ENCODE data around the gene DPT. TPM values are rescaled to one million over a fixed set of nuclear protein-coding genes. Genes with fewer than 3 reads are reported as not detected.

Gene DPT
- total RNA-seq, 1 experiment from 2014 or later, result not detected

GRCh38 chr1:168736520-168736919 lies 7.5 kb upstream of the DPT start:
- Histone ChIP-seq H2AFZ (ENCODE audit: low read depth, low read length, poor library complexity, severe bottlenecking) (no peak overlapping the region), H3K4me1 (ENCODE audit: control insufficient read depth in 1 of 2, insufficient read depth in 2 of 2, low read length in 2 of 2) (no peaks in the 10 kb centered on the region), H3K36me3 (ENCODE audit: control insufficient read depth in 1 of 2, insufficient read depth in 2 of 2, low read length in 2 of 2) (no peaks in the 10 kb centered on the region), H3K4me3 (replicated peaks in 1 of 2; ENCODE audit: low read depth in 1 of 2, low read length in 2 of 2) (no peak overlapping the region), H3K79me2 (ENCODE audit: insufficient read depth, low read length) (no peaks in the 10 kb centered on the region), H3K9me3 (ENCODE audit: control insufficient read depth in 1 of 2, insufficient read depth in 1 of 2, low read depth in 1 of 2, low read length in 2 of 2) (no peaks in the 10 kb centered on the region), H3K27me3 (ENCODE audit: insufficient read depth, low read length) (no peaks in the 10 kb centered on the region; the same call in 1 of the 2 replicates), H3K27ac (ENCODE audit: low read depth, low read length) (no peak overlapping the region), H3K9me2 (ENCODE audit: insufficient read depth) (no peaks in the 10 kb centered on the region), H4K20me1 (ENCODE audit: insufficient read depth) (no peaks in the 10 kb centered on the region), H3K9ac (ENCODE audit: low read length) (no peak overlapping the region), H3K4me2 (ENCODE audit: low read length) (no peak overlapping the region)
- no peak for DNase-seq (ENCODE audit: low read depth, low spot score)
- intact Hi-C loops (cut with micrococcal nuclease), result no loop called here
- no peak for ATAC-seq
- TF ChIP-seq ELF1 (IDR thresholded peaks at IDR 0.05; ENCODE audit: borderline replicate concordance, low read depth), result no peak
- no peak for TF ChIP-seq SRF (IDR thresholded peaks at IDR 0.05; ENCODE audit: low read depth)
- TF ChIP-seq EGR1 (IDR thresholded peaks at IDR 0.05; ENCODE audit: low read depth), result no peak
- no peak for TF ChIP-seq EZH2 (IDR thresholded peaks at IDR 0.05)
- TF ChIP-seq ZBTB33 (IDR thresholded peaks at IDR 0.05; ENCODE audit: extremely low read depth, insufficient replicate concordance, low read length), result no peak
- TF ChIP-seq RAD21 (IDR thresholded peaks at IDR 0.05; ENCODE audit: low read depth), result no peak
- no peak for TF ChIP-seq POLR2A (IDR thresholded peaks at IDR 0.05; ENCODE audit: borderline replicate concordance, extremely low read depth, insufficient read depth, insufficient read length)
- TF ChIP-seq EZH2phosphoT487 (IDR thresholded peaks at IDR 0.05; ENCODE audit: borderline replicate concordance), result no peak
- no peak for TF ChIP-seq SIN3A (IDR thresholded peaks at IDR 0.05; ENCODE audit: low read depth)
- TF ChIP-seq CEBPB (IDR thresholded peaks at IDR 0.05; ENCODE audit: low read depth), result no peak
- no peak for TF ChIP-seq SP1 (IDR thresholded peaks at IDR 0.05; ENCODE audit: low read depth)
- no peak for TF ChIP-seq POLR2AphosphoS5 (IDR thresholded peaks at IDR 0.05; ENCODE audit: low read depth, low read length)
- TF ChIP-seq TCF7L2 (IDR thresholded peaks at IDR 0.05; ENCODE audit: borderline replicate concordance, extremely low read depth, insufficient read depth, insufficient read length), result no peak
- no peak for TF ChIP-seq CBX3 (IDR thresholded peaks at IDR 0.05; ENCODE audit: low read depth)
- no peak for TF ChIP-seq FOSL1 (IDR thresholded peaks at IDR 0.05; ENCODE audit: low read depth)
- TF ChIP-seq JUND (IDR thresholded peaks at IDR 0.05), result no peak
- CTCF ChIA-PET, result no interaction called here
- RAD21 ChIA-PET (ENCODE audit: low non-redundant PET in 1 of 2, low total read pairs in 2 of 2, uncharacterized antibody in 2 of 2, unreplicated experiment in 2 of 2), result no interaction called here
- no TSS peak for BruUV-seq (replicated peaks)
- POLR2A ChIA-PET, result no interaction called here

Data from HCT116 (cell line).